HG03108 (cell line): Measurements from ENCODE around the gene ASCL2.
"Not testable (repeated sequence)": the region's sequence is repeated elsewhere in the genome, so short reads cannot be mapped to it uniquely, and the experiment has no call there.

Source experiments
- ATAC-seq: cut with Tn5 transposase; IDR thresholded peaks from one replicate; pipeline ENCODE4 v1.9.1; 2021; ENCODE audit warnings: moderate library complexity; ENCODE audit not compliant: unreplicated experiment

The ASCL2 gene

GRCh38 chr11:2298795-2299761 is 28.7 kb upstream of the ASCL2 start:
- no peak for ATAC-seq

GRCh38 chr11:2298131-2298794 is 27.9 kb upstream of the ASCL2 start:
- ATAC-seq, result no peak

- ATAC-seq, result no peak
Observed at GRCh38 chr11:2297623-2298030, 27.2 kb upstream of the ASCL2 start.

- no peak for ATAC-seq
Observed at GRCh38 chr11:2296913-2297622, 26.7 kb upstream of the ASCL2 start.

- ATAC-seq, result no peak
Observed at GRCh38 chr11:2295971-2296912, 25.9 kb upstream of the ASCL2 start.

GRCh38 chr11:2294926-2295290 is 24.5 kb upstream of the ASCL2 start:
- ATAC-seq, result no peak

GRCh38 chr11:2293984-2294925 is 23.9 kb upstream of the ASCL2 start:
- no peak for ATAC-seq

- ATAC-seq, result no peak
Observed at GRCh38 chr11:2293531-2293971, 23.2 kb upstream of the ASCL2 start.

- ATAC-seq, result no peak
Observed at GRCh38 chr11:2290351-2290841, 20.0 kb upstream of the ASCL2 start.

GRCh38 chr11:2289859-2290258 is 19.5 kb upstream of the ASCL2 start:
- no peak for ATAC-seq

- no peak for ATAC-seq
Observed at GRCh38 chr11:2289350-2289749, 19.0 kb upstream of the ASCL2 start.

- ATAC-seq, result no peak
Observed at GRCh38 chr11:2287091-2287490, 16.7 kb upstream of the ASCL2 start.

- not testable (repeated sequence) for ATAC-seq
Observed at GRCh38 chr11:2286350-2286749, 16.0 kb upstream of the ASCL2 start.

- no peak for ATAC-seq
Observed at GRCh38 chr11:2280208-2280607, 9.8 kb upstream of the ASCL2 start.

GRCh38 chr11:2277933-2278523 is 7.6 kb upstream of the ASCL2 start:
- ATAC-seq, result no peak

GRCh38 chr11:2277008-2277346 is 6.6 kb upstream of the ASCL2 start:
- no peak for ATAC-seq

- no peak for ATAC-seq
Observed at GRCh38 chr11:2276280-2277007, 6.1 kb upstream of the ASCL2 start.
